PC-3 (cell line): ENCODE data around the gene BDKRB2. TPM values are rescaled to one million over a fixed set of nuclear protein-coding genes. Genes with fewer than 3 reads are reported as not detected.

Experiments
- ATAC-seq: fragments of 200-7000 bp; cut with Tn5 transposase; 2 replicates; pipeline ENCODE4 v1.9.1; 2020; ENCODE audit warnings: mild to moderate bottlenecking, moderate library complexity
- BruUV-seq: library from RNA; stranded (reverse); fragments of 400-500 nt; replicated peaks from 2 replicates; lab custom pipeline; 2021; lab: Mats Ljungman, UMichigan
- CTCF ChIA-PET: fragments of 300-600 bp; sonication (Branson Sonifier 250); formaldehyde crosslinking; loops from one replicate; lab custom pipeline; 2022; ENCODE audit warnings: antibody characterized with exemption; lab: Charles Lee
- POLR2A ChIA-PET: fragments of 300-600 bp; sonication (Branson Sonifier 250); formaldehyde crosslinking; loops from one replicate; lab custom pipeline; 2022; ENCODE audit warnings: antibody characterized with exemption; ENCODE audit not compliant: unreplicated experiment; lab: Charles Lee
- DNase-seq: peaks from one replicate; pipeline ENCODE4 v3.0.0-alpha.2; 2015
- H2AFZ ChIP-seq: fragments of 300-600 bp; sonication (generic); 2 replicates; pipeline ENCODE4 v1.6.0; 2016; ENCODE audit warnings: antibody characterized with exemption, low read length
- H3F3A ChIP-seq: fragments of 300-600 bp; sonication (generic); one replicate; pipeline ENCODE4 v1.6.0; 2017; ENCODE audit warnings: antibody characterized with exemption, low read length, control low read depth, mild to moderate bottlenecking; ENCODE audit not compliant: unreplicated experiment
- H3K27ac ChIP-seq: fragments of 300-600 bp; sonication (generic); 2 replicates; pipeline ENCODE4 v1.5.1; 2016; ENCODE audit warnings: mild to moderate bottlenecking, low read length
- H3K27me3 ChIP-seq: fragments of 300-600 bp; sonication (generic); 2 replicates; pipeline ENCODE4 v1.6.1; 2016; ENCODE audit warnings: low read length, mixed read lengths
- H3K36me3 ChIP-seq: fragments of 300-600 bp; sonication (generic); 2 replicates; pipeline ENCODE4 v1.6.1; 2016; ENCODE audit warnings: low read depth, mixed run types, low read length, mixed read lengths
- H3K4me1 ChIP-seq: fragments of 300-600 bp; sonication (generic); 2 replicates; pipeline ENCODE4 v1.5.1; 2016; ENCODE audit warnings: low read length; ENCODE audit not compliant: insufficient read depth
- H3K4me2 ChIP-seq: fragments of 300-600 bp; sonication (generic); 2 replicates; pipeline ENCODE4 v1.6.0; 2016; ENCODE audit warnings: low read length
- H3K4me3 ChIP-seq: fragments of 300-600 bp; sonication (generic); 2 replicates; pipeline ENCODE4 v1.5.1; 2016; ENCODE audit warnings: mild to moderate bottlenecking, low read length, mixed read lengths
- H3K79me2 ChIP-seq: fragments of 300-600 bp; sonication (generic); 2 replicates; pipeline ENCODE4 v1.6.1; 2017; ENCODE audit warnings: low read length, mixed read lengths
- H3K9ac ChIP-seq: fragments of 300-600 bp; sonication (generic); 2 replicates; pipeline ENCODE4 v1.6.0; 2016; ENCODE audit warnings: mild to moderate bottlenecking, low read length
- H3K9me2 ChIP-seq: fragments of 300-600 bp; sonication (generic); replicated peaks from 2 replicates; pipeline ENCODE4 v1.6.1; 2016; ENCODE audit warnings: mixed run types, low read length, mixed read lengths
- H3K9me3 ChIP-seq: fragments of 300-600 bp; sonication (generic); 2 replicates; pipeline ENCODE4 v1.6.1; 2016; ENCODE audit warnings: low read length, mixed read lengths
- H4K20me1 ChIP-seq: fragments of 300-600 bp; sonication (generic); 2 replicates; pipeline ENCODE4 v1.6.1; 2016; ENCODE audit warnings: low read length, mixed read lengths
- CTCF ChIP-seq: fragments of 300-600 bp; sonication (generic); conservative IDR thresholded peaks from 2 replicates; pipeline ENCODE4 v1.5.1; 2017; ENCODE audit warnings: antibody characterized with exemption, low read depth, mild to moderate bottlenecking, low read length
- EZH2 ChIP-seq: fragments of 300-600 bp; sonication (generic); IDR thresholded peaks from one replicate; pipeline ENCODE4 v1.6.1; 2017; ENCODE audit warnings: antibody characterized with exemption, mild to moderate bottlenecking, low read length; ENCODE audit not compliant: unreplicated experiment
- EZH2phosphoT487 ChIP-seq: fragments of 300-600 bp; sonication (generic); IDR thresholded peaks from 2 replicates; pipeline ENCODE4 v1.6.1; 2018; ENCODE audit warnings: mild to moderate bottlenecking, antibody characterized with exemption, low read length, borderline replicate concordance
- intact Hi-C: fragments of 100-400 bp; cut with micrococcal nuclease; formaldehyde crosslinking; loops from 2 replicates; pipeline ENCODE4 v1.9.0; 2023
- total RNA-seq: library from RNA; depleted of rRNA; stranded (reverse); fragments of >200 nt; gene quantifications from 2 replicates; pipeline ENCODE4 v1.2.3, GENCODE V29; 2014

BDKRB2 gene
- total RNA-seq, 1 experiment from 2014 or later: 0.07 TPM

DNA sequence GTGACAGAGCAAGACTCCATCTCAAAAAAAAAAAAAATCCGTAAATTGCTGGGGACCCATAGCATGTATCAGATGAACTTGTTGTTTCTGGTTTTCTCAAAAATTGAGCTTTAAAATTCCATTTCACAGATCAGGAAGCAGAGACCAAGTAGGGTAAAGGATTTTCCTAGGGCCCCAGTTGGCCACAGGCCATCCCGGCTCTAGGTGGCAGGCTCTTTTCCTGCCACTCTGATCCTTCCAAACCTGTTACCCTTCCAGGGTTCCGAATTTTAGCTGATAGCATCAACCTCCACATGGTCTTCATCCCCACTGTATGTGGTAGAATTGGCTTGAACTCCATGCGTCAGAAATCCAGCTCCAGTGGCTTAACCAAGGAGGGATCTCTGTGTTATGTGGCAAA lies 36.1 kb upstream of the BDKRB2 start:
- Histone ChIP-seq H3K9me2 (no peaks in the 10 kb centered on the region), H3K9me3 (no peaks in the 10 kb centered on the region), H3K36me3 (no peaks in the 10 kb centered on the region), H2AFZ (no peak overlapping the region), H4K20me1 (no peaks in the 10 kb centered on the region), H3K79me2 (no peaks in the 10 kb centered on the region), H3F3A (no peaks in the 10 kb centered on the region), H3K4me2 (no peak overlapping the region), H3K4me3 (no peak overlapping the region), H3K27me3 (peaks cover 35% of the 10 kb centered on the region), H3K4me1 (peaks cover 8% of the 10 kb centered on the region), H3K27ac (no peak overlapping the region), H3K9ac (no peak overlapping the region)
- POLR2A ChIA-PET: no interaction called here
- CTCF ChIA-PET: no interaction called here
- no peak for TF ChIP-seq EZH2
- TF ChIP-seq EZH2phosphoT487: no peak
- no peak for TF ChIP-seq CTCF
- BruUV-seq: no TSS peak
- DNase-seq (no peak), ATAC-seq (no peak)
- intact Hi-C loops: no loop called here

- Histone ChIP-seq H3K4me1 (peaks cover 8% of the 10 kb centered on the region), H3K9me2 (no peaks in the 10 kb centered on the region), H2AFZ (no peak overlapping the region), H3K27me3 (peaks cover 40% of the 10 kb centered on the region), H3F3A (no peaks in the 10 kb centered on the region), H3K27ac (no peak overlapping the region), H3K4me2 (no peak overlapping the region), H3K9ac (no peak overlapping the region), H3K9me3 (no peaks in the 10 kb centered on the region), H3K79me2 (no peaks in the 10 kb centered on the region), H3K4me3 (no peak overlapping the region), H3K36me3 (no peaks in the 10 kb centered on the region), H4K20me1 (no peaks in the 10 kb centered on the region)
- intact Hi-C loops: no loop called here
- ATAC-seq (no peak), DNase-seq (no peak)
- no peak for TF ChIP-seq EZH2phosphoT487
- TF ChIP-seq CTCF: no peak
- TF ChIP-seq EZH2: no peak
- no TSS peak for BruUV-seq
- ChIA-PET POLR2A (no interaction called here), CTCF (no interaction called here)
Measured at GRCh38 chr14:96170961-96171592, 33.6 kb upstream of the BDKRB2 start.

- H3K9me3 ChIP-seq: no peaks in the 10 kb centered on the region
- peaks cover 42% of the 10 kb centered on the region for H3K27me3 ChIP-seq
- H2AFZ ChIP-seq: no peak overlapping the region
- DNase-seq (no peak), ATAC-seq (no peak)
- no peaks in the 10 kb centered on the region for H3K9me2 ChIP-seq
- no peak overlapping the region for H3K27ac ChIP-seq
- no TSS peak for BruUV-seq
- no peak for TF ChIP-seq EZH2phosphoT487
- TF ChIP-seq EZH2: no peak
- TF ChIP-seq CTCF: no peak
- CTCF ChIA-PET: no interaction called here
- no peaks in the 10 kb centered on the region for H4K20me1 ChIP-seq
- H3K79me2 ChIP-seq: no peaks in the 10 kb centered on the region
- H3K36me3 ChIP-seq: no peaks in the 10 kb centered on the region
- no peak overlapping the region for H3K4me2 ChIP-seq
- no peaks in the 10 kb centered on the region for H3F3A ChIP-seq
- no peak overlapping the region for H3K4me3 ChIP-seq
- no peak overlapping the region for H3K9ac ChIP-seq
- no peaks in the 10 kb centered on the region for H3K4me1 ChIP-seq
- intact Hi-C loops: no loop called here
- POLR2A ChIA-PET: no interaction called here
Measured at GRCh38 chr14:96173636-96174475, 30.8 kb upstream of the BDKRB2 start.
